Upper lobe of left lung (tissue), 4 donors: ENCODE measurements around the gene BCO1.

Experiments used
- CTCF ChIP-seq, 6 experiments: fragments of 450-650 bp in 4 of 6; fragments of 200-600 bp in 2 of 6; sonication (generic) in 2 of 6; IDR thresholded peaks; one replicate each; pipeline ENCODE4 v1.5.1; 2016 to 2019; ENCODE audit warnings: antibody characterized with exemption in 6 of 6
- EP300 ChIP-seq, 4 donors: sonication (generic); formaldehyde crosslinking; IDR thresholded peaks; one replicate each; pipeline ENCODE4 v1.5.1; 2017; ENCODE audit warnings: antibody characterized with exemption in 4 of 4, control low read depth in 2 of 4
- POLR2A ChIP-seq, 4 donors: fragments of 450-650 bp; IDR thresholded peaks; one replicate each; pipeline ENCODE4 v1.5.1; 2016 to 2017; ENCODE audit warnings: antibody characterized with exemption in 4 of 4, mild to moderate bottlenecking in 2 of 4
- POLR2AphosphoS5 ChIP-seq, 2 donors: sonication (generic); formaldehyde crosslinking; IDR thresholded peaks; one replicate each; pipeline ENCODE4 v1.5.1; 2017; ENCODE audit warnings: antibody characterized with exemption in 2 of 2

- TF ChIP-seq CTCF (IDR thresholded peaks at IDR 0.05) (no peak), POLR2AphosphoS5 (IDR thresholded peaks at IDR 0.05) (no peak), POLR2A (IDR thresholded peaks at IDR 0.05) (no peak), EP300 (IDR thresholded peaks at IDR 0.05) (no peak)
These were observed 23.7 kb upstream of the BCO1 start for GRCh38 chr16:81214745-81215166.
